SK-N-SH treated with all-trans-retinoic acid at 6 μM for 48 hours (cell line): ENCODE results near the gene CKLF.

ENCODE experiments used
- CSRNP3 ChIP-seq: fragments of 250-450 bp; sonication (Bioruptor Pico); IDR thresholded peaks from 2 replicates; pipeline ENCODE4 v1.5.1; 2021; ENCODE audit warnings: mild to moderate bottlenecking, moderate library complexity
- POU6F1 ChIP-seq: fragments of 250-450 bp; sonication (Bioruptor Pico); IDR thresholded peaks from 2 replicates; pipeline ENCODE4 v1.8.0; 2021; ENCODE audit warnings: low read depth, mild to moderate bottlenecking, moderate library complexity, borderline replicate concordance
- TF ChIP-seq, protein P1 (sequence below): fragments of 250-450 bp; sonication (Bioruptor Pico); IDR thresholded peaks from 2 replicates; pipeline ENCODE4 v1.8.0; 2020; ENCODE audit warnings: mild to moderate bottlenecking, moderate library complexity, borderline replicate concordance

- TF ChIP-seq, protein P1, sequence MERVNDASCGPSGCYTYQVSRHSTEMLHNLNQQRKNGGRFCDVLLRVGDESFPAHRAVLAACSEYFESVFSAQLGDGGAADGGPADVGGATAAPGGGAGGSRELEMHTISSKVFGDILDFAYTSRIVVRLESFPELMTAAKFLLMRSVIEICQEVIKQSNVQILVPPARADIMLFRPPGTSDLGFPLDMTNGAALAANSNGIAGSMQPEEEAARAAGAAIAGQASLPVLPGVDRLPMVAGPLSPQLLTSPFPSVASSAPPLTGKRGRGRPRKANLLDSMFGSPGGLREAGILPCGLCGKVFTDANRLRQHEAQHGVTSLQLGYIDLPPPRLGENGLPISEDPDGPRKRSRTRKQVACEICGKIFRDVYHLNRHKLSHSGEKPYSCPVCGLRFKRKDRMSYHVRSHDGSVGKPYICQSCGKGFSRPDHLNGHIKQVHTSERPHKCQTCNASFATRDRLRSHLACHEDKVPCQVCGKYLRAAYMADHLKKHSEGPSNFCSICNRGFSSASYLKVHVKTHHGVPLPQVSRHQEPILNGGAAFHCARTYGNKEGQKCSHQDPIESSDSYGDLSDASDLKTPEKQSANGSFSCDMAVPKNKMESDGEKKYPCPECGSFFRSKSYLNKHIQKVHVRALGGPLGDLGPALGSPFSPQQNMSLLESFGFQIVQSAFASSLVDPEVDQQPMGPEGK (CRISPR knock-in tag) = no peak
- no peak for TF ChIP-seq CSRNP3 (CRISPR knock-in tag)
- TF ChIP-seq POU6F1 (CRISPR knock-in tag) = no peak
Measured at GRCh38 chr16:66529475-66529874, 22.9 kb upstream of the CKLF start.
